Fibroblast of villous mesenchyme (primary cell): ENCODE measurements around the gene ZNF516. TPM values are rescaled to one million over a fixed set of nuclear protein-coding genes. Genes with fewer than 3 reads are reported as not detected.

Experiments used
- DNase-seq: peaks from one replicate; pipeline ENCODE4 v3.0.0-alpha.2; 2010; ENCODE audit warnings: low read depth
- H3K4me3 ChIP-seq: 2 replicates; pipeline ENCODE4 v1.5.1; 2011; ENCODE audit warnings: low read depth, mild to moderate bottlenecking, low read length
- total RNA-seq: library from RNA; depleted of rRNA; stranded (reverse); fragments of >200 nt; gene quantifications from 2 replicates; pipeline ENCODE4 v1.2.3, GENCODE V29; 2012
- TF ChIP-seq, protein P1 (sequence below): IDR thresholded peaks from 2 replicates; pipeline ENCODE4 v1.5.1; 2012; ENCODE audit warnings: low read depth, mild to moderate bottlenecking, low read length; ENCODE audit not compliant: insufficient read depth

ZNF516 gene
- total RNA-seq, 1 donor, result 53.1 TPM

GRCh38 chr18:76353500-76353899, 141.5 kb downstream of the ZNF516 start:
- TF ChIP-seq, protein P1, sequence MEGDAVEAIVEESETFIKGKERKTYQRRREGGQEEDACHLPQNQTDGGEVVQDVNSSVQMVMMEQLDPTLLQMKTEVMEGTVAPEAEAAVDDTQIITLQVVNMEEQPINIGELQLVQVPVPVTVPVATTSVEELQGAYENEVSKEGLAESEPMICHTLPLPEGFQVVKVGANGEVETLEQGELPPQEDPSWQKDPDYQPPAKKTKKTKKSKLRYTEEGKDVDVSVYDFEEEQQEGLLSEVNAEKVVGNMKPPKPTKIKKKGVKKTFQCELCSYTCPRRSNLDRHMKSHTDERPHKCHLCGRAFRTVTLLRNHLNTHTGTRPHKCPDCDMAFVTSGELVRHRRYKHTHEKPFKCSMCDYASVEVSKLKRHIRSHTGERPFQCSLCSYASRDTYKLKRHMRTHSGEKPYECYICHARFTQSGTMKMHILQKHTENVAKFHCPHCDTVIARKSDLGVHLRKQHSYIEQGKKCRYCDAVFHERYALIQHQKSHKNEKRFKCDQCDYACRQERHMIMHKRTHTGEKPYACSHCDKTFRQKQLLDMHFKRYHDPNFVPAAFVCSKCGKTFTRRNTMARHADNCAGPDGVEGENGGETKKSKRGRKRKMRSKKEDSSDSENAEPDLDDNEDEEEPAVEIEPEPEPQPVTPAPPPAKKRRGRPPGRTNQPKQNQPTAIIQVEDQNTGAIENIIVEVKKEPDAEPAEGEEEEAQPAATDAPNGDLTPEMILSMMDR, result no peak
- DNase-seq, result no peak
- no peak overlapping the region for H3K4me3 ChIP-seq

GRCh38 chr18:76353046-76353445, 142.0 kb downstream of the ZNF516 start:
- DNase-seq, result no peak
- TF ChIP-seq, protein P1, result no peak
- no peak overlapping the region for H3K4me3 ChIP-seq

DNA sequence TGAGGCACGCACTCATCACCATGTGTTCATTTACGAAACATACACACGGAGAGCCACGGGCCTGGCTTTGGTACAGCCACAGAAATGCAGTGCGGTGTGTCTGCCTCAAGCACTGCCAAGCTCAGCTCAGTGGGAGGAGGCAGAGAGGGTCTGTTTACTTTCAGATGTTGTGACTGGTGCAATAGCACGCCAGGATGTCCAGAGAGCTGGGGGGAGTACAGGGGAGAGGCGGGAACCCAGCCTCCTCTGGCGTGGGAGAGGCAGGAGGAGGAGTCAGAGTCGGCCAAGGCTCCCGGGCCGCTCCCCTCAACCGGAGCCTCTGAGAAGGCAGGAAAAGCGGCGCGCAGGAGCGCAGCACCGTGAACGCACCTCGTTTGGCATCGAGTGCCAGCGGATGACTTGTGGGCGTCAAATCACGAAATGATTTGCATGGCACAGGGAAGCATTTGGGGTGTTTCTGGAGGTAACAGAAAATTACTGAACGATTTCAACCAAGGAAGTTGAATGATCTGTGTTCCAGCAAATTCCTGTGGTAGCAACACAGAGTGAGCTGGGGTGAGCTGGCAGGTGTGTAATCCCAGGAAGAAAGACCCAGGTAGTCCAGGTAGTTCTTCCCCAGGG, 143.0 kb downstream of the ZNF516 start:
- H3K4me3 ChIP-seq, result peak overlapping the region; percentile 48
- TF ChIP-seq, protein P1, result no peak
- DNase-seq, result peak; percentile 98

DNA sequence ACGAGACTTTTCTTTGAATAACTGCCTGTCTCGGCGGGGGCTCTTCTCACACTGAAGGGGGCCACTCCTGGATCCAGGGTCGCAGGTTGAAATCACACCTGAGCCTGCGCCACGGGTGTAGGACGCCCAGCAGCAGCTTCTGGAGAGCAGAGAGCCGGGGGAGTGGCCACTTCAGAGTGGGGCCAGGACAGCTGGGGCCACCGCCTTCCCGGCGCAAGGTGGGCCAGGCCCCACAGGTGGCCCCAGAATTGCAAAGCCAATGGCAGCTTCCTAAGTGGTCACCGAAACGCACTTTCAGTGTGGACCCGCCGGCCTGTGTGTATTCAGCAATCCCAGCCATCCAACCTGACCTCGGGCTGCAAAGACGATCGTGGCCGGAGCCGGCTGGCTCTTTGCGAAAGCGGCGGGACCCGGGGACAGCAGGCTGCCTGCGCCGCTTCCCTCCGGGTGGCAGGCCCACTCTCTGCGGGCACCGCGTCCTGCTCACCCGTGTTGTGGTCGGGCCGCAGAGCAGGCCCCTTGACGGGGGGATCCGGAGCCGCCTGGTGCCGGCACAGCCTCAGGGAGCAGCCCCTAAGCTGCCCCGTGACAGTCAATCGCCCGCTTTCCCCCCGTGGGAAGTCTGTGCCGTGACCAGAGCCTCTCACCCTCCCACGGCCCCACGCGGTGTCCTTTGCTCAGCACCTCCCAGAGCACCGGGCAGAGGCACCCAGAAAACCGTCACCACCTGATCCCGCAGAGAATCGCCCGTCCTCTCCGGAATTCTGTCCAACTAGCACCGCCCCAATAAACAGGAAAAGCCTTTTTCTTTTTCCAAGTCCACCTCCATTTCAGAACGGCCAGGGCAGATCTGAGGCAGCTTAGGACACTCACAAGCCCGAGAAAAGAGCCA, 144.7 kb downstream of the ZNF516 start:
- TF ChIP-seq, protein P1, result no peak
- DNase-seq, result no peak
- no peak overlapping the region for H3K4me3 ChIP-seq

- H3K4me3 ChIP-seq, result no peak overlapping the region
- TF ChIP-seq, protein P1, result peak; percentile 90
- peak; percentile 76 for DNase-seq
These were observed 145.9 kb downstream of the ZNF516 start for GRCh38 chr18:76349067-76349715.

DNA sequence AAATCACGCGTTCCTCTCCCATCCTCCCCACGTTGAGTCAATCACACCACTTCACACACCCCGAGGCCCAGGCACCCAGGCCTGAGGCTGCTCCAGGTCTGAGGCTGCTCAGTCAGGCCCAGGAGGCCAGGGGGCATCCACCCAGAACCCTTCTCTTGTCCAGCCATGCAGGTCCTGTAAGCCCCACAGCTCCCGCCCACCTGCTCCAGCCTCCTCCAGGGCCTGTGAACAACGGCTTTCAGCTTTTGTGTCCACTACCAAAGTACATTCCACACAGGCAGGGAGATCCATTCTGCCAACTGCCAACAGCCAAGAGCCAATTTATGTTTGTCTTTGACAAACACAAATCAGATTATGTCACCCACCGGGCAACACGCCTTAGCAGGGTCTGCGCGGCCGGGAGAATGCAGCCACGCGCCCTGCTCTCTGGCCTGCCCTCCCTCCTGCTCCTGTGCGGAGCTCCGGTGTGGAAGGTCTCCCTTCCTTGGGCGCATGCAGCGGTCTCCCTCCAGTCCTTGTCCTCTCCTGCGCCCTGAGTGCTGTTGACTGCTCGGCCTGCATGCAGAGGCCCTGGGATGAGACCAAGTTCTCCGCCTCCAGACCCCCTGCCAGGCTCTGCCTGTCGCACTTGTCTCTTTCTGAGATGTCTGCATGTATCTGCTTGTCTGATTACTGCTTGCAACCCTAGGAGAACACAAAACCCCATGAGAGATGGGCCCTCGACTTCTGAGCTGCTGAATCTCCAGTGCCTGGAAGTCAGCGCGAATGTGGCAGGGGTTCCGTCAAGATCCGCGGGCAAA, 146.6 kb downstream of the ZNF516 start:
- H3K4me3 ChIP-seq, result no peak overlapping the region
- TF ChIP-seq, protein P1, result no peak
- DNase-seq, result no peak
